Dermis blood vessel endothelial cell (primary cell): ENCODE data around the gene KCNMA1. TPM values are rescaled to one million over a fixed set of nuclear protein-coding genes. Genes with fewer than 3 reads are reported as not detected.
A peak's percentile ranks its signal among the peaks of the same experiment; 100 is the strongest.

Source experiments
- DNase-seq: peaks from one replicate; pipeline ENCODE4 v3.0.0; 2010
- total RNA-seq: library from RNA; depleted of rRNA; stranded (reverse); fragments of >200 nt; gene quantifications from 2 replicates; pipeline ENCODE4 v1.2.3, GENCODE V29; 2014

The KCNMA1 gene
- total RNA-seq, 1 donor from 2014 or later, result under 0.01 TPM

DNA sequence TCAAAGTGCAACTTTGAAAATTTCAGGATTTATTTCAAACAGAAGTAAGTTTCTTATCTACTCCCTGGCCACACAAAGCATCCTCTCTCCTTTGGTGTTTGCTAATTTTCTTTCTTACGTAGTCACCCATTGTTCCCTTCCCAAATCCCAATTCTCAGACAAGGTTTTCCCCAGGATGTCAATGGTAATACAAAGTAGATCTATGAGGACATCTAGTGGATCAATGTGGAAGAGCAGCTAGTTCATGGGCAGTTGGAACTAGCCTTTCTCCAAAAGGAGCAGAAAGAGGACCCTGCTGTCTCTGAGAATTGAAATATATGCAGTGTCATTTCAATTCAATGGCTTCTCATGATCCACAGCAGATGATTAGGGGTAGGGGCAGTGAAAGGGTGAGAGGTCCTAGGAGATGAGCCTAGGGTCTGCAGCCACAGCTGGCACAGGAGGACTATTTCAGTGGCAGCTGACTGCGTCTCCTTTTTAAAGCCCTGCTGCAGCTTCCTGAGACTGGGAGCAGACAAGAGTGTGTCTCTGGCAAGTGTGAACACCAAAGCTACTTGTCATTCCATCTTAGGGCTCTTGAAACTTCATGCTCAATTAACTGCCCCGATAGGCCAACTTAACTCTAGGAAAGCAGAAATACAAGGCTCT is 632.6 kb downstream of the KCNMA1 start:
- peak; percentile 60 for DNase-seq

DNA sequence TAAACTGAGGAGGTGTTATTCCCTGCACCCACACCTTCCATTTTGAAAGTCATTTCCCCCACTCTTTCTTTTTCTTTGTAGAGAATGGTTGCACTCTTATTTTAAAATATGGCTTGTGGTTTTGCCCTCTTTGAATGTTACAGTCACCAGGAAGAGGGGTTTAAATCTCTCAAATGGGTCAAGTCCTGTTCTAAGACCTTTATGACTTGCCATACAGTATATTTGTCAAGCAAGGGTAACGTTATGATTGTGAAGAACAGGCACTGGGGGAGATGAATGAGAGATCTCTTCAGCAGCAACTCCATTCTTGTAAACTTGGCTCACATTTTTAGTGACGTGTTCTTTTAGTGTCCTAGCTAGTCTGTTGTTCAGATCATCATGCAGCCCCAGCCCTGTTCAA is 634.7 kb downstream of the KCNMA1 start:
- DNase-seq, result no peak

DNA sequence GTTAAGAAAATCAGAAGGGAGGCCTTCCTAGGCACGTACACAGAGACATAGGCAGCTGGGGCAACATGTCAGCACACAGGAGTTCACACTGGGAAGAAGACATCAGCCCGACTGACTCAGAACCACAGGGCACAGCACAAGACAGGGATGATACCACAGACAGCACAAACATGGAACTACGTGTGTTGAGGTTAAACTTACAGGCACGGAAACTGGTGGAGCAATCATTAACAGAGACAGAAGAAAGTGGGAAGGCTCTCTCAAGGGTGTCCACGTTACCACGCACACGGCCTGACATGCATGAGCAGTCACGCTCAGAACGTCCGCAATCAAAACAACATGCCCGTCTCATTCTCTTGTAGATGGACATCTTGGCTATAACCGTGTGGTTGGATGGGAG is 636.4 kb downstream of the KCNMA1 start:
- no peak for DNase-seq

DNA sequence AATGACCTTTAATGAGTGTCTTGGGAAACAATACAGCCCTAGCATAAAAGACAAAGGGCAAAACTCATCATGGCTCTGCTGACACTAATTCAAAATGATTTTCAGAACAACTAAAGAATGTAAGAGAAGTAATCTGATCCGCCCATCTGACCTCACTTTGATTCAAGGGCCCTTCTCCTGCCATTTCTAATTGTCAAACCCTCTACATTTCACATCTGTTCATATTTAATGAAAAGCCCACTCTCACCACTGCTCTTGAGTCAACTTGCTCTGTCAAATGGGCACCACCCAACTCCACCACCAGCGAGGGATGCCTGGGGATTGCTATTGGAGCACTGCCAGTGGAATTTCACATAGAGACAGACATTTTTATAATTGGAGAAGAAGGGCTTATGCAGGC is 639.2 kb downstream of the KCNMA1 start:
- no peak for DNase-seq

DNA sequence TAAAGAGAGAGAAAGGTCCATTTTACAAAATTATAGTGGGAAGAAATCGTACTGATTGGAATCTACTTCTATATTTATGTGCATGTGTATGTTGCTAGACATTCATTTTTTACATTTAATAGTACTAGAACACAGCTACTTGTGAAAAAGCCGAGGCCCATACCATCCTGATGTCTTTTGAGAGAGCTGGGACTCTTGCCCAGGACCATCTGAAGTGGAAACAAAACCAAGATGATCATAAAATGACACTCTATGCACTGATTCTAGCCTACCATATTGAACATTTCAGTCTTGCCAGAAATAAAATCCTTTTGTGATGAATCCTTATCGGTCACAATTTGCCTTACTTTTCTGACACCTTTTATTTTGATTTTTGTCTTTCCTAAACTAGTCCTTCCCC is 640.0 kb downstream of the KCNMA1 start:
- no peak for DNase-seq

DNA sequence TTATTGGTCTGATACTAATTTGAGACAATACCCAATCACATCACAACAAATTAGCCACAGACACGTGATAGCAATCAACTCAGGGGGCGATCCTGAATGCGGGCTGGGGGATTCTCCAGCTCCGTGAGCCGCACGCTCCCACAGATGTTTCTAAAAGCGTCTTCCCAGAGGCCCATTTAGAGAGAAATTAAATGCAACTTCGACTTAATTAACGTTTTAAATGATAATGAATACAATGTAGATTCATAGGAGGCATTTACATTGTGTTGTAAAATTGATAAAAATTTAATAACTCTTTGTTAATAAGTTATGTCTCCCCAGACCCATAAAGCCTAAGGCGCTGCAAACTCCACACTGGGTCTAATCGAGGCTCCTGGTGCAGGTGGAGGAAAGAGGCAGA is 642.6 kb downstream of the KCNMA1 start:
- DNase-seq, result no peak

DNA sequence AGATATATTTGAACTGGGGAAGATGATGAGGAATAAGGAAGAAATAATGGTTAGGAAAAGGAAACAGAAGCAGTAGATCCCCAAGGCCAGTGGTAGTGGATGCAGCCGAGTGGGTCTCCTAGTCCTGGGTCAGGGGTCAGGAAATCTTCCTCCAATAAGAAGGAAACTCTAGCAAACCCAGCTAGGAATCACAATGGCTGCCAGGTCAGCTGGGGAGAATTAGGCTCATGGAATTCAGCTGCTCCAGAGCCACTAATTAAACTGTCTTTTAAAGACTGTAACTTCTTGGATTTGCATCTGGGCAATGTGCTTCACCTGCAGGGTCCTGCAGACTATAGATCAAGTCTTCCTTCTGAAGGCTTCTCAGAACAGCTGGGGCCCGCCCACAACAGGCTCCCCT is 644.4 kb downstream of the KCNMA1 start:
- no peak for DNase-seq

DNA sequence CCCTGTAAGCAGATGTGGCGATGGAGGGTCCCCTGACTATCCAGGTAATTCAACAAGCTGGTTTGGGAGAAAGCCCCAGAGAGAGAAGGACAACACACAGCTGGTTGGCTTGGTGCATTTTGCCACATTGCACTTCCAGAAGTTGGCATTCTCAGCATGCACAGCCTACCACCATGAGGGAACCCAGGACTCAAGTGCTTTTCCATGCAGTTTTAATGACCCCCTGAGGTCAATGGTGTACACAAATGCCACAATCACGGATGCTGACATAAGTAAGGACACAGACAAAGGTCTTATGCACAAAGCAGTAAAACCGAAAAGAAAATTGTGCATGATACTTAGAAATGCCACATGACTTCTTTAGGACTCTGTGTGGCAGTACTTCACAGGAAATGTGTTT is 645.1 kb downstream of the KCNMA1 start:
- no peak for DNase-seq

DNA sequence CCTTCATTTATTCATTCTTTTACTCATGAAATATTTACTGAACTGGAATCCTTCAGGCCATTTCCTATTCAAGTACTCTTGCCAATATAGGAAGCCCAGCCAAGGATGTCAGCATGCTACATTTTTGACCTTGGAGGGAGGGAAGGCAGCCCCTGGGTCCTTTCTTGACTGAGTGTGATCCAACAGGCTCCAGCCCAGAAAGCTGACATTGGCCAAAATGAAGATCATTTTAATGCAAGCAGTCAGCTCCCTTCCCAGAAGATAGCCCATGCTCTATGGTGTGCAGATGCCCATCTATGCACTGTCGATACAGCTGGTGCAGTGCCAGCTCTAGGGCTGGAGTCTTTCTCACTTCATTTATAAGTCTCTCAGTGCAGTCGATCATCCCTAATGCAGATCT is 646.0 kb downstream of the KCNMA1 start:
- no peak for DNase-seq

DNA sequence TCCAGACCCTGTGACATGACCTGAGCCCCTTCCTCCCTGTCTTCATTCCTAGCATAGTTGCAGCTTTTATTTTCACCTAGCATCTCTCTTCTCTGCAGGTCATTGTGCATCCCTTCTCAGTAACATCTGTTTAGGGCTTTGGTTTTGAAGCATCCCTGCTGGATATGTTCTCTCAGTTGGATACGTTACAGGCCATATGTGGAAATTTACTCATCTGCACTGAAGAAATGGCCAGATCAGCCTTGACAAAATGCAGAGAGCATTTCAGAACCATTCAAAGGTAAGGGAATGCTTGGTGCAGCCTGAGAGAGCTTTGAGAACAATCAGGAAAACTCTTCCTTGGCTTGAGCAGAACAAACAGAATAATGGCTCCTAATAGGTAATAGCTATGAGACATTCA is 647.0 kb downstream of the KCNMA1 start:
- DNase-seq, result no peak

DNA sequence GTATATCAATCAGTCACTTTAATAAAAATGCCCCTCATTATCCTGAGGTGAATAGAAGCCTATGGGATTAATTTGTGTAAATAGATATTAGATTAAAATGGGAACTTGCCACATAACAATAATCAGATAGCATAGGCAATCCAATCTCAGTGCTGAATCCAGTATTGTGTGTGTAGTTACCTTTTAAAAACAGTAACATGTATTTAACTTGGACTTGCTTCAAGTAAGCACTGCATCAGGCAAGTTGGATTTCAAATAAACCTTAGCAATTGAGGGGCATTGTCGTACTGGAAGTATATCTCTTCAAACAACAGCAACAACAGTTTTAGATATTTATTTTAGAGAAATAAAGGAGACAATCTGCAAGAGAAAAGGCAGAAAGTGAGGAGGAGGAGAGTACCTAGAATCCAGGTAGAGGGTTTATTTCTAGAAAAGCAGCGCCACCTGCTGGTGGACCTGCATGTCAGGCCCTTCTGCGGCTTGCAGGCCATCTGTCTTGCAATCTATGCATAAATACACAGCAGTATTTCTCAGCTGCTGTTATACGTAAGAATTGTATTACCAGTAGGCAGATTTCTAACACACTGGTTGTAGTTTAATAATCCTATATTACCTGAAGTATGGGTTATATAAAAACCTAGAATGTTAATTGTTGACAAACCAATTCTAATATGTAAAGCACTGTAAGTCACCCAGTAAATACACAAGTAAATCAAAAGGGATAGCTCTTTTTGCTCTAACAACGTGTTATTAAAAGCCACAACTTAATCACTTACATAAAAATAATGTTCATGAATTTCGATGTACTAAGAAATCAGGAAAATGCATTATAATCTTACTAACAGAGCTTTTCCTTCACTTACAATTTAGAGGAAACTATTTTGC is 652.8 kb downstream of the KCNMA1 start:
- DNase-seq, result peak; percentile 79

DNA sequence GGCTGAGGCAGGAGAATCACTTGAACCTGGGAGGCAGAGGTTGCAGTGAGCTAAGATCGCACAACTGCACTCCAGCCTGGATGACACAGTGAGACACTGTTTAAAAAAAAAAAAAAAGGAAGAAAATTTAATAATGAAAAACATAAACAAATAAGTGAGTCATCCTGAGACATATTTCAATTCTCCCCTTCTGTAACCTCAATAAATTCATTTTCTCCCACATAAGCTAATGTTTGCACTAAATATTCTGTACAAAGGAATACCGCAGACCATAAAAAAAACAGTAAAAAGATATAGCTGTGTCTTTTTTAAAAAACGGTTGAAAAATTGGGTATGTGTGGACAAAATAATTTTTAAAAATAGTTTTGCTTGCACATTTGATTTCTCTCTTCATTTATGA is 654.0 kb downstream of the KCNMA1 start:
- no peak for DNase-seq

DNA sequence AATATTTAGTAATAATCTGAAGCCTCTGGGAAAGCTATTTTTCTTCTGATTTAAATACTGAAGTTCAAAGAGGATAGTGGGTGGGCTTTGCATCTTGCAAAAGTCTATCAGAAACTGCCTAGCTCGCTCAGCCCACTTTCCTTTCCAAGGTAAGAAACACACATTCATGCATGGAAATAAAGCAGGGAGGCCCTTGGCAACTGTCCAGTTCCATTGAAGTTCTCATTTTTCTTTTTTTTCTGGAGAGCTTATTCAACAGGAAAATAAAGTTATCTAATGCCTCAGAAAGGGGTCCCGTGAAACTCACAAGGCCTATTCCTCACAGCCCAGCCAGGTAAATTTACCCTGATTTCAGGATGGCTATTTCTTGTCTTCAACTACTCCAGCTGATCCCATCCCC is 654.9 kb downstream of the KCNMA1 start:
- DNase-seq, result peak; percentile 0

DNA sequence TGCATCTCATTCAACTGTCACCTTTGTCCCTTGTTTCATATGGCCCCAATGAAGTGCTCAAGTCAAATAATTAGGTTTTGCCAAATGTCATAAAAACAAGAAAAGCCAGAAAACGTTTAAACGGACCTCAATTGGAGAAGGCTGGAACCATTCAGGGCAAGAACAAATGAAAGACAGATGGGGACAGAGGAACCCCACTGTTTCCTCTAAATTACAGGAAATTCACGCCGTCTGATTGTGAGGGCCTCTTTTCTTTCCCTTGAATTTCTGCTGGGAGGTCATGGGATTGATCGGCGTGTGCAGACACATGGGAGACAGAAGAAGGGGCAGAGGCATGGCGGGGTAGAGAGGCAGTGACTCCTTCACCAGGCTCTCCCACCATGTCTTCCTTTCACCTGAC is 656.4 kb downstream of the KCNMA1 start:
- DNase-seq, result no peak

DNA sequence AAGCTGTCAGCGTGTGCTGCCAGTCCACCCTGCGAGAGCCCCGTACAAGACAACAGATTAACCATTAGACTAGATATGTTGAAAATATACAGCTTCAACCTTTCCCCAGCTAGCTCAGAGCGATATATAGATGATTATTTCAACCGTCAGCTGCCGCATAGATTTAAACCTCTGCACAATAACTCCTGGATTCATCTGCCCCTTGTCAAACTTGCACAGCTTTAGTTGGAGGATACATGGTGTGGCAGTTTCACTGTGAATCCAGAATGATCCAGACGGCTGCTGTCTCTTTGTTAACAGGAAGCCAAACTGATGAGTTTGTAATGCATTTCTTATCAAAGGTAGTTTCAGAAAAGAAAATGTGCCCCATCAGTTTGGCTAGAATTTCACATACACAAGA is 659.7 kb downstream of the KCNMA1 start:
- DNase-seq, result no peak

DNA sequence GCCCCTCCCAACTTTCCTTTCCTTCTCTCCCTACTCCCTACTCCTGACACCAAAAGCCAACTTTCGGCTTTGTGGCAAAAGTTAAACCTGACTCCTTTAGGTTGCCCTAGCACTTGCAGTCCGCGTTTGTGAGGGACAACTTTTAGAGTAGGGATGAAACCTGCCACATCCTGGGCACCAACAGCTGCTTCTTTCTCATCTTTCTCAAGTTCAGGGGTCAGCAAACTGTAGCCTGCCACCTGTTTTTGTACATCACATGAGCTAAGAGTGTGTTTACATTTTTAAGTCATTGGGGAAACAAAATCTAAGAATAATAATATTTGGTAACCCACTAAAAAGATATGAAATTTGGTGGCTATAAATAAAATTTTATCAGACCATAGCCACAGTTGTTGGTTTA is 660.6 kb downstream of the KCNMA1 start:
- no peak for DNase-seq

DNA sequence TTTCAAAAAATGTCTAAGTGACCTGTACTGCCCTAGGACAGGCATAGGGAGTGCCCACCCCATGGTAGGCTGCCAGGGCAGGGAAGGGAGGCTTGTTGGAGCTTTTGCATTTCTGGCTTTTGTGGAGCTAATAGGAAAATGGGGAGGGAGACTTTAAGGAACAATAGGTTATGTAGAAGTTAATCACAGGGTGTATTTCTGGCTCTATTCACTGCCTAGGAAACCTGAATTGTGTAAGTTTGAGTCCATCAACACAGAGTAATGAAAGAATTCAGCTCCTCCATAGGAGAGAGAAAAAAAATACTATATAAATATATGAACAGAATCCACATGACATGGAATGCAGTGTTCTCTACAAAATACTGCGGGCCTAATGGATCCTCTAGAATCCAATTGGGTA is 661.5 kb downstream of the KCNMA1 start:
- DNase-seq, result no peak

DNA sequence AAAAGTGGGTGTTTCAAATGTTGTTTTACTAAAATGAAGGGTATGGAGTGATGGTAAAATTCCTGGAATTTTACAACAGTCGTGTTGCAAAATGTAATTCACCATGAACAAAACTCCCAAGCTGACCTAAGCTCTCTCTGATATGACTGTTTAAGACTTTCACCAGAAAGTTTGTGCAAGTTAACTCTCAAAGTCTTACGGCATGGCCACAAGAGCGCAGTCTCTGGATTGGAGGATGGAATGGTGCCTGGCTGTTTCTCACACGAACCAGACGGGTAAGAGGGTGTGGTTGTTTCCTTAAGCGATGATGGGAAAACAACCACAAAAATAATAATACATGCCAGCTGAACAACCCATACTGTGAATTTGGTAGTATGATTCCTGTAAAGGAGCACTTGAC is 662.5 kb downstream of the KCNMA1 start:
- no peak for DNase-seq

DNA sequence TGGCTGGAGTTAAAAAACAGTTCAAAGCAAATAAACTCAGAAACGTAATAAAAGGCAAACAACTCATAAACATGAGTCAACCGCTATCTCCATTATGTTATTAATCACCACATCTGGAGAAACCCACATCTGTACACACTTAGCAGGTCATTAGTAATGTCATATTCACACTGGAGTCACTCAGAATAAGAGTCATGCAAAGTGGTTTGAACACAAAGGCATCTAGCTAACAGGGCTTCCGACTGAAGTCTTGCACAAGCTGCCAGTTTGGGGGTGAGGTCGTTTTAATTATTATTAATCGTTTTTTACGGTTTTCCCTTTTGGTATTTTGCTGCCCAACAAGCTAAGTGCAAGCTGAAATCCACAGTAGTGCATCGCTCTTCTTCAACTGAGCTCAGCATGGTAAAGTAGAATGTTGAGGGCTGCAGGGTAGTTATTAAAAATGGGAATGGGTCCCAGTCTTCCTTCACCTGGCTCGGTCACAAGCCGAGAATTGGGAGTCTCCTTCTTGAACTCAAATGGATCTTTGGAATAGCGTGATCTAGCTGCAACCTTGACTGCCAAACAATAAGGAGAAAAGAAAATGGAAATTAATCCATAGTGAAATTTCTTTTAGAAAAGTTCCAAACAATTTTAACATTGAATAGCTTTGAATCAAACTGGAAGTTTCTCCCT is 663.5 kb downstream of the KCNMA1 start:
- DNase-seq, result no peak

DNA sequence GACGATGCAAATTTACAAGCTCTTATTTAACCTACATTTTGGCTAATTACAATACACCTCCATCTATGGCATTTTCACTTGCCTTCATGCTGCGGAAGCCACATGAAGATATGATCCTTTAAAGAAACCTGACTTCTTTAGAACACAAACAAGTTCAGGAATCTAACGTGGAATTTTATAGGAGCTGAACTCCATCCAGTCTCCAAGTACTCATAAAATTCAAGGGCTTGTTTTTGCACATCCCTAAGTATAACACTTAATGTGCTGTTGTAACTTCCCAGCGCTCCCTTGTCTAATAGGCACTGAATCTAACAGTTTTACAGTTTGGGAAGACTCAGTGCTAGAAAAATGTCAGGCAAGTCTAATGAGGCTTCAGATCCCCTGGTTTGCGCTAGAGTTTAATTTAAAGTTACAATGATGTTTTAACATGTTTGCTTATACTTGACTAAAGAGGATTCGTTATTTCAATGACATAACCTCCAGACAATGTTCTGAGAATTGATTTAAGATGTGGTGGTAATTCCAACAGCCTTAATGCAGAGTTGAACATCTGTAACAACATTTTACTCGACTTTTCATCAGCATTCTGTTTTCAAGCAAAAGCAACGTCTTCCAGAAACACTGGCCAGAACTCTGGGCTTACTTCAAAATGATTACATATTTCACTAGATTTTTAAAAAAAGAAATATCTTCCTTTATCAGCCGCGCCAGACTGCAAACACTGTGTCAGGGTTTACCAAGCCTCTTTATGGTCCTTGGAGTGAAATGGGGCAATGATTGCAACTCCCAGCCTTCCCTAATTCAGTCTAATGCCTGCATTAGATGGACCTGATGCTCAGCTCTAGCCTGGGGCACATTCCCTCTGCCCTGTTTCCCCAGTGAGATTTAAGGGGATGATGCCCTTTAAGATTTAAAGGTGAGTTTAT is 664.3 kb downstream of the KCNMA1 start:
- DNase-seq, result no peak

DNA sequence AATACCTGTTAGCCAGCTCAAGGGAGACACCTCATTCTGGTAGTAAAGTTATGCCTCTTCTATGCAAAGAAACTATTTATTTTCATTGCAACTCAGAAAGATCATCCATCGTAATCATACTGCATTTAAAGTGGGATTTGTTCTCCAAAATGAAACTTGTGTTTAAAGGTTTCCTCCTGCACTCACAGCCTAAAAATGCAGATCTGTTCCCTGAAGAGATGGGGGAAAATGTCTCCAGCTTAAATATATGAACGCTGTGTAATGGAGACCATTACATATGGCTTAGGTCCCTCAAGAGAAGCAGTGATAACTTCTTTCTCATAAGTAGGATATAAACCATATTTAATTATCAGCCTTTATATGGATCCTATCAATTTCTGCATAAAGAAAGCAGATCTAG is 665.1 kb downstream of the KCNMA1 start:
- no peak for DNase-seq

DNA sequence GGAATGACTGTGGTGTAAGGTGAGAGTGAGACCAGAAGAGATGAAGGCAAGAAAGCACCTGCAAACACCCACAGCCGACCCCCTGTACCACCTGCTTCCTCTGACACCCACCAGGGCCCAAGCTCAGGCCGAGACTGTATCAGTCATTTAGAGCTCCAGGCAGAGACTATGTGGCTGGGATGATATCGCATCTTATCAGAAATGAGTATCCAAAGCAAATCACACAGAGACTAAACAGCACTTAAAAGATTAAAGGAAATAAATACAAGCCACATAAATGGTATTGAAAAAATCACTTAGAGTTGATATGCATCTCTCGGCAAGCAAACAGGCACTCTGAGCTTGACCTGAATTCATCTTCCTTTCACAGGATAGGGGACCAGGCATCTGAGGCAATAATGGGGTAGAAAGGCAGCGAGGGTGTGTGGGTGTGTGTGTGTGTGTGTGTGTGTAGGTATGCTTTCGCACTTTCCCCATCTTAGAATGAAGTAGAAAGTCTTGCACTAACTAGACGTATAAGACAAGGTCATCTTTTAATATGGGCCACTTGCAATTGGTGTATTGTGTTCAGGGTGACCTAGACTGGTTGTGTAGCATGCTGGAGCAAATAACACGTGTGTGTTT is 665.9 kb downstream of the KCNMA1 start:
- DNase-seq, result no peak
